GM10847 (cell line): ENCODE data around the gene POLR2H.

ENCODE experiments used
- POLR2A ChIP-seq: IDR thresholded peaks from 2 replicates; pipeline ENCODE4 v1.6.1; 2011; ENCODE audit not compliant: insufficient read length; ENCODE audit errors: extremely low read depth

Gene POLR2H

GRCh38 chr3:184383033-184383740, 21.7 kb downstream of the POLR2H start:
- no peak for TF ChIP-seq POLR2A

GRCh38 chr3:184384342-184384741, 22.8 kb downstream of the POLR2H start:
- TF ChIP-seq POLR2A = no peak

GRCh38 chr3:184384856-184385422, 23.4 kb downstream of the POLR2H start:
- no peak for TF ChIP-seq POLR2A

DNA sequence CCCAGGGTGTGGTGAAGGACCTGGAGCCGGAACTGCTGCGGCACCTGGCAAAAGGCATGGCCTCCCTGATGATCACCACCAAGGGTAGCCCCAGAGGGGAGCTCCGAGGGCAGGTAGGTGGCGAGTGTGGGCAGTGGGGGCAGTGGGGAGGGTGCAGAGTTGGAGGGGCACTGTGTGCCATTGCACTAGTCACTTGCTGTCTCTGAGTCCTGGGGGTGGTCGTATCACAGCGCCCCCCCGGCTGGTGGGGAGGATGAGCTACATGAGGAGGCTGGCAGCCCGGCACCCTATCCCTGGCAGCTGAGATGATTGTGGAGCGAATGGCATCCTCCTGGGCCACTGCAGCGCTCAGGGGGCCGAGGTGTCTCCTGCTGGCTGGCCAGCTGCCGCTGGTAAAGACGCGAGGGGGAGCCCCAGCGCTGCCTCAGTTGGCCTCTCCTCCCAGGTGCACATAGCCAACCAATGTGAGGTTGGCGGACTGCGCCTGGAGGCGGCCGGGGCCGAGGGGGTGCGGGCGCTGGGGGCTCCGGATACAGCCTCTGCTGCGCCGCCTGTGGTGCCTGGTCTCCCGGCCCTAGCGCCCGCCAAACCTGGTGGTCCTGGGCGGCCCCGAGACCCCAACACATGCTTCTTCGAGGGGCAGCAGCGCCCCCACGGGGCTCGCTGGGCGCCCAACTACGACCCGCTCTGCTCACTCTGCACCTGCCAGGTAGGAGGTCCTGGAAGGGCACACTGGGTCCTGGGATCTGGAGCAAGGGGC, 24.7 kb downstream of the POLR2H start:
- TF ChIP-seq POLR2A = no peak

GRCh38 chr3:184387174-184387714, 25.7 kb downstream of the POLR2H start:
- TF ChIP-seq POLR2A = no peak

- TF ChIP-seq POLR2A = no peak
Measured at GRCh38 chr3:184388164-184388935, 26.8 kb downstream of the POLR2H start.

- TF ChIP-seq POLR2A = no peak
Measured at GRCh38 chr3:184388936-184389230, 27.4 kb downstream of the POLR2H start.

DNA sequence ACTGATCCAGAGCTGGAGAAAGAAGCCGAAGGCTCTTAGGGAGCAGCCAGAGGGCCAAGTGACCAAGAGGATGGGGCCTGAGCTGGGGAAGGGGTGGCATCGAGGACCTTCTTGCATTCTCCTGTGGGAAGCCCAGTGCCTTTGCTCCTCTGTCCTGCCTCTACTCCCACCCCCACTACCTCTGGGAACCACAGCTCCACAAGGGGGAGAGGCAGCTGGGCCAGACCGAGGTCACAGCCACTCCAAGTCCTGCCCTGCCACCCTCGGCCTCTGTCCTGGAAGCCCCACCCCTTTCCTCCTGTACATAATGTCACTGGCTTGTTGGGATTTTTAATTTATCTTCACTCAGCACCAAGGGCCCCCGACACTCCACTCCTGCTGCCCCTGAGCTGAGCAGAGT, 27.9 kb downstream of the POLR2H start:
- no peak for TF ChIP-seq POLR2A

- no peak for TF ChIP-seq POLR2A
Measured at GRCh38 chr3:184389935-184390528, 28.5 kb downstream of the POLR2H start.

DNA sequence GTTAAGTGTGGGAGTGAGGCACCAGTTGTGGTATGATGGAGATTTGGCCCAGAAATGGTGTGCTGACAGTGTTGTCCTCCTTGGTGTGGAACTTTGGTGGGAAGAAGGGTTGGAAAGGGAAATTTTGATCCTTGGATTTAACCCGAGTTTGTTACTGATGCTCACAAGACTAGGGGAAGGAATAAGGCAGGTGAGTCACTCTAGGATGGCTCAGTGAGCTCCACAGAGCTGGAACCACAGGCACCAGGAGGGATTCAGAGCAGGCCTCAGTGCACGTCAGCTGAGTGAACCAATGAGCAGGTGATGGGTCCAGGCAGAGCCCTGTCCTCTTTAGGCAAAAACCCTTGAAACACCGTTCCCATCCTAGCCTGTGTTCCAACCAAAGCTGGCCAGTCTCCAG, 29.8 kb downstream of the POLR2H start:
- no peak for TF ChIP-seq POLR2A

DNA sequence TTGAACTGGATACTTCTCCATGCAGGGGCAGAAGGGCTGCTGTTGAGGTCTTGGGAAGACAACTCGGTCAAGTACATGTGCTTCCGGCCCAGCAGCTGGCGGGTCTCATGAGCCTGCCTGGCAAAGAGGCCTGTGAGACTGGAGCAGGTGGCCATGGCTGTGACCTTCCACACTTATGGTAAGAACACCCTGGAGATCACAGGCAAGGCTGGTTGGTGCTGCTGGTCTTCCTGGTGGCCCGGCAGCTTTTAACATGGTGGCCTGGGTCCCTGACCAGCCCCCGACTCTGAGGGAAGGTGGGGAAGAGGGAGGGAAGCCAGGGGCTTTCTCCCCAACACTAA, 33.8 kb downstream of the POLR2H start:
- TF ChIP-seq POLR2A = no peak

DNA sequence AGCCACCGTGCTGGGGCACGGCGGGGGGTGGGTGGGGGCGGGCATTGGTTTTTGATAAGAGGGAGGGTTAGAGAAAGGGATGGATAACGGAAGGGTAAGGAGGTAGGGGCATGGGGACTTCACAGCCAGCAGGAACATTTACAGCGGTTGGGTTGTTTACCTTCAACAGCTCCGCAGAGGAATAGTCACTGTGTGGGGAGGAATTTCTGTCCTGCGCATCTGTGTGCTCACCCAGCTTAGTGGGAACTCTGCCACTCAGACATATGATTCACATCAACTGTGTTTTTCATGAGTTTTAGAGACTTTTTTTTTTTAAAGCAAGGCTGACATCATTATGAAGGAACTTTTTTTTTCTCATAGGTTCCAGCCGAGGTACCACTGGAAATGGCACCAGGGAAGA, 37.9 kb downstream of the POLR2H start:
- TF ChIP-seq POLR2A = no peak

- no peak for TF ChIP-seq POLR2A
Measured at GRCh38 chr3:184405075-184406030, 43.8 kb downstream of the POLR2H start.

- no peak for TF ChIP-seq POLR2A
Measured at GRCh38 chr3:184409331-184409926, 47.9 kb downstream of the POLR2H start.
